ENCODE data around the gene SH2D5. TPM values are rescaled to one million over a fixed set of nuclear protein-coding genes. Genes with fewer than 3 reads are reported as not detected.
A peak's percentile ranks its signal among the peaks of the same experiment; 100 is the strongest.

Gene SH2D5
- total and polyA plus RNA-seq, 2 experiments from 2014 or later, result 0.53 to 1.1 TPM

DNA sequence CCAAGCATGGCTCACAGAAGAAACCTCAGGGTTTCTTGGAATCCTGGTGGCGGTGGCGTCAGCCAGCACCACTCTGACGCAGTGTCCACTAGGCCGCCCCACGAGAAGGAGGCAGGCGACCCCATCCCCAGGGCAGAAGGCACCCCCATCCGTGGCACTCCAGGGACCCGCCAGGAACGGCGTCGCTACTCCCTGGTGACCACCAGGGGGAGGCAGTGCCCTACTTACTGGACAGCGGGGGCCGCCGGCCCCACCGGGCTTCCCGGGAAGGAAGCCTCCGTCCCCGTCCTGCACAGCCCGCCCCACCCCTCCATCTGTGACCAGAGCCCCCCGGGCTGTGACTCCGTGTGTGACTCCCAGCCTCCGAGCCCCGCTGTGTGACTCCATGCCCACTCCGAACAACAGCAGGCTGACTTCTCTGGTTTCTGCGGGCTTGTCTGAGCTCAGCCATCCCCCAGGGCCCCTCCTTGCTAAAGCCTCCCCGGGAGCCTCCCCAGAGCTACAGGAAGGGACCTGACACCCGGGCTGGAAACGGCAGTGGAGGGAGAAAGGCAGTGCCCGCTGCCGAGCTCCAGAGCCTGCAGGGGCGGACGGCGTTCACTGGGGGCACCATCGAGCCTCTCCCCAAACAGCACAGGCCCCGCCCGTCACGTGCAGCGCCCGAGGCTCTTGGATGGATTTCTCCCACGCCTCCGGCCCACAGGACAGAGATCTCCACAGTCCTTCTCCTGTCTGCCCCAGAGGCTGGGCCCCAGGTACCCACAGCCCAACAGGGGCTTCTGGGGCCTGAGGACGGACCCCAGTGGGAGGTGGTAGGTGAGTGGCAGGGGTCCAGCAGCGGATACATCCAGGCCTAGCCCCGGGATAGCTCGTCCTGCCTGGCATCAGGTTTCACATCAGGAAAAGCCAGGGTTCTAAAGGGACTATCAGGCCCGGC lies 35.8 kb downstream of the SH2D5 start:
- Histone ChIP-seq H3K36me3 (replicated peaks; ENCODE audit: insufficient read depth, low read depth) (no peaks in the 10 kb centered on the region), H2AFZ (peak overlapping the region; percentile 76), H3K4me2 (peak overlapping the region; percentile 85), H3K9me2 (replicated peaks; ENCODE audit: insufficient read depth) (no peaks in the 10 kb centered on the region), H3K9me3 (ENCODE audit: low read depth) (no peaks in the 10 kb centered on the region), H3K27me3 (no peaks in the 10 kb centered on the region), H3K27ac (peak overlapping the region; percentile 90), H4K20me1 (ENCODE audit: insufficient read depth, poor library complexity, severe bottlenecking) (no peaks in the 10 kb centered on the region), H3K79me2 (no peaks in the 10 kb centered on the region), H3K4me1 (ENCODE audit: insufficient read depth) (peaks cover 12% of the 10 kb centered on the region), H3K4me3 (peak overlapping the region; percentile 31)
- DNase-seq (ENCODE audit: low spot score), result peak; percentile 95
- TF ChIP-seq, protein P1, sequence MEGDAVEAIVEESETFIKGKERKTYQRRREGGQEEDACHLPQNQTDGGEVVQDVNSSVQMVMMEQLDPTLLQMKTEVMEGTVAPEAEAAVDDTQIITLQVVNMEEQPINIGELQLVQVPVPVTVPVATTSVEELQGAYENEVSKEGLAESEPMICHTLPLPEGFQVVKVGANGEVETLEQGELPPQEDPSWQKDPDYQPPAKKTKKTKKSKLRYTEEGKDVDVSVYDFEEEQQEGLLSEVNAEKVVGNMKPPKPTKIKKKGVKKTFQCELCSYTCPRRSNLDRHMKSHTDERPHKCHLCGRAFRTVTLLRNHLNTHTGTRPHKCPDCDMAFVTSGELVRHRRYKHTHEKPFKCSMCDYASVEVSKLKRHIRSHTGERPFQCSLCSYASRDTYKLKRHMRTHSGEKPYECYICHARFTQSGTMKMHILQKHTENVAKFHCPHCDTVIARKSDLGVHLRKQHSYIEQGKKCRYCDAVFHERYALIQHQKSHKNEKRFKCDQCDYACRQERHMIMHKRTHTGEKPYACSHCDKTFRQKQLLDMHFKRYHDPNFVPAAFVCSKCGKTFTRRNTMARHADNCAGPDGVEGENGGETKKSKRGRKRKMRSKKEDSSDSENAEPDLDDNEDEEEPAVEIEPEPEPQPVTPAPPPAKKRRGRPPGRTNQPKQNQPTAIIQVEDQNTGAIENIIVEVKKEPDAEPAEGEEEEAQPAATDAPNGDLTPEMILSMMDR (IDR thresholded peaks at IDR 0.05; ENCODE audit: poor library complexity), result peak; percentile 88
- TF ChIP-seq EZH2phosphoT487 (IDR thresholded peaks at IDR 0.05; ENCODE audit: low read depth, severe bottlenecking, unreplicated experiment), result no peak
- WGBS (ENCODE audit: low lambda C conversion rate, missing lambda C conversion rate), result 3% methylated on average over 26 of the region's 46 CpGs

DNA sequence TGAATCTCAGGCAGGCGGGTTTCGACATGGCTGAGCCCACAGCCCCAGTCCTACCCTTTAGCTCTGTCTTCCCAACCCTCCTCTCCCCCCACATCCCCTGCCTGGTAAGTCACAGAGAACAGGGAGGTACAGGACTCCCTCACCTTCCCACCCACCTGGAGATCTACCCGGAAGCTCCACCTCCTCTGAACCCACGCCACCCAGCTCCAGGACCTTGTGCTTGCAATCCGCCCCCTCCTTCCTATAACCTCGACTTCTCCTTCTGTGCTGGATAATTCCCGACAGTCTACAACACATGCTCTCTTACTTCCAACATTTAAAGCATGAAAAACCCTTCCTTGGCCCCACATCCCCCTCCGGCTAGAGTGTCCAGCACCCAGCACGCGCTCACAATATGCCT lies 37.0 kb downstream of the SH2D5 start:
- no peaks in the 10 kb centered on the region for H3K9me3 ChIP-seq (ENCODE audit: low read depth)
- no peak overlapping the region for H2AFZ ChIP-seq
- peaks cover 12% of the 10 kb centered on the region for H3K4me1 ChIP-seq (ENCODE audit: insufficient read depth)
- H3K4me2 ChIP-seq, result no peak overlapping the region
- 87% methylated on average over 10 of the region's 10 CpGs for WGBS (ENCODE audit: low lambda C conversion rate, missing lambda C conversion rate)
- H3K27ac ChIP-seq, result no peak overlapping the region
- DNase-seq (ENCODE audit: low spot score), result no peak
- TF ChIP-seq EZH2 (IDR thresholded peaks at IDR 0.05; ENCODE audit: borderline replicate concordance) (no peak), EZH2phosphoT487 (IDR thresholded peaks at IDR 0.05; ENCODE audit: low read depth, severe bottlenecking, unreplicated experiment) (no peak)
- TF ChIP-seq, protein P1 (IDR thresholded peaks at IDR 0.05; ENCODE audit: poor library complexity), result no peak
- no peaks in the 10 kb centered on the region for H3K79me2 ChIP-seq
- H3K9me2 ChIP-seq (replicated peaks; ENCODE audit: insufficient read depth), result no peaks in the 10 kb centered on the region
- H3K27me3 ChIP-seq, result no peaks in the 10 kb centered on the region
- no peak overlapping the region for H3K4me3 ChIP-seq
- H3K36me3 ChIP-seq (replicated peaks; ENCODE audit: insufficient read depth, low read depth), result no peaks in the 10 kb centered on the region
- H4K20me1 ChIP-seq (ENCODE audit: insufficient read depth, poor library complexity, severe bottlenecking), result no peaks in the 10 kb centered on the region

DNA sequence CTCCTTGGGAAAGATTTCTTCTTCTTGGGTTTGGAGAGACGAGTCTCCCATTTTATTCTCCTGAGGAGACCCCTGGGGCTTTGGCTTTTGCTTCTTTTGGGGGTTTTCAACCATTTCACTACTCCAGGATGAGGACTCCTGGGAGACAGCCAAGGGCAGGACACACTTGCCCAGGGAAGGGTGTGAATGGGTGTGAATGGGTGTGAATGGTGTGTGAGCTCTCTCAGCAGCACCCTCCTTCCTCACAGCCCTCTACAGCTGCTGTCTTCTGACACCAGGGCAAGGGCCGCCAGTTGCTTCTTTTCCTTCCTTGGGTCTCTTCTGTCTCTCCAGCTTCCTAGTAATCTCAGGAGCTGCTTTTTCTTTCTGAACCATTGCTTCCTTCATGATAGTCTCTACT lies 38.9 kb downstream of the SH2D5 start:
- no peak overlapping the region for H3K4me3 ChIP-seq
- no peak for TF ChIP-seq EZH2 (IDR thresholded peaks at IDR 0.05; ENCODE audit: borderline replicate concordance)
- TF ChIP-seq, protein P1 (IDR thresholded peaks at IDR 0.05; ENCODE audit: poor library complexity), result no peak
- TF ChIP-seq EZH2phosphoT487 (IDR thresholded peaks at IDR 0.05; ENCODE audit: low read depth, severe bottlenecking, unreplicated experiment), result no peak
- H3K9me3 ChIP-seq (ENCODE audit: low read depth), result no peaks in the 10 kb centered on the region
- H3K27ac ChIP-seq, result no peak overlapping the region
- H3K27me3 ChIP-seq, result no peaks in the 10 kb centered on the region
- H4K20me1 ChIP-seq (ENCODE audit: insufficient read depth, poor library complexity, severe bottlenecking), result no peaks in the 10 kb centered on the region
- H3K79me2 ChIP-seq, result no peaks in the 10 kb centered on the region
- WGBS (ENCODE audit: low lambda C conversion rate, missing lambda C conversion rate), result 84% methylated on average over 2 of the region's 2 CpGs
- no peak overlapping the region for H2AFZ ChIP-seq
- no peaks in the 10 kb centered on the region for H3K9me2 ChIP-seq (replicated peaks; ENCODE audit: insufficient read depth)
- DNase-seq (ENCODE audit: low spot score), result no peak
- H3K4me2 ChIP-seq, result no peak overlapping the region
- H3K36me3 ChIP-seq (replicated peaks; ENCODE audit: insufficient read depth, low read depth), result no peaks in the 10 kb centered on the region
- H3K4me1 ChIP-seq (ENCODE audit: insufficient read depth), result peaks cover 12% of the 10 kb centered on the region

All from hepatocyte (in vitro differentiated cells).